HG02885 (cell line): ENCODE data around the gene SMIM41.
A peak's percentile ranks its signal among the peaks of the same experiment; 100 is the strongest.

Experiments used
- ATAC-seq: cut with Tn5 transposase; IDR thresholded peaks from one replicate; pipeline ENCODE4 v1.9.1; 2021; ENCODE audit warnings: mild to moderate bottlenecking; ENCODE audit not compliant: unreplicated experiment, poor library complexity

The SMIM41 gene

DNA sequence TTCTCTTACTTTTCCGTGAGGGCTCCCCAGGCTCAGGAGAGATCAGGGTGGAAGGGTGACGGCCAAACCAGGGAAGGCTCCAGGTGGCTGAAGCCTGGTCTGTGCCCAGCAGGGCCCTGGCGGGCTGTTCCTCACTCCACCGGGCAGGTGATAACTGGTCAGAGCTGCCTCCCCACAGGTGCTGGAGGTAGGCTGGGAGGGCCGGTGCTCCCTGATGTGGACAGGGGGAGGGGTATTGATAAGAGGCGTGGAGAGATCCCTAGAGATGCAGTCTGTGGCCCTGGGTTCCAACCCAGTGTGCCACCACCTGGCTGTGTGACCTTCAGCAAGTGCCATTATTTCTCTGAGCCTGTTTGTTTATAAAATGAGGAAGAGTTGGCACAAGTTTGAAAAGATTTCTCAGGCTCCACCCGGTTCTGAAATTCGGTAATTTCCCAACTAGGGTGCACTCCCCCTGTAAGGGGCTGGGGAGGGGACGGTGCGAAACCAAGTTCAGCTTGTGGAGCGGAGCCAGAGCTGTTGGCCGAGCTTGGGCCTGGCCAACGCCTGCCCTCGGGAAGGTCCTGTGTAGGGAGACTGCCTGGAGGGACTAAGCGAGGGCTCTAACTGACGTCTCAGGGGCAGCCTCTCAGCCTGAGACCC, 29.3 kb upstream of the SMIM41 start:
- no peak for ATAC-seq

DNA sequence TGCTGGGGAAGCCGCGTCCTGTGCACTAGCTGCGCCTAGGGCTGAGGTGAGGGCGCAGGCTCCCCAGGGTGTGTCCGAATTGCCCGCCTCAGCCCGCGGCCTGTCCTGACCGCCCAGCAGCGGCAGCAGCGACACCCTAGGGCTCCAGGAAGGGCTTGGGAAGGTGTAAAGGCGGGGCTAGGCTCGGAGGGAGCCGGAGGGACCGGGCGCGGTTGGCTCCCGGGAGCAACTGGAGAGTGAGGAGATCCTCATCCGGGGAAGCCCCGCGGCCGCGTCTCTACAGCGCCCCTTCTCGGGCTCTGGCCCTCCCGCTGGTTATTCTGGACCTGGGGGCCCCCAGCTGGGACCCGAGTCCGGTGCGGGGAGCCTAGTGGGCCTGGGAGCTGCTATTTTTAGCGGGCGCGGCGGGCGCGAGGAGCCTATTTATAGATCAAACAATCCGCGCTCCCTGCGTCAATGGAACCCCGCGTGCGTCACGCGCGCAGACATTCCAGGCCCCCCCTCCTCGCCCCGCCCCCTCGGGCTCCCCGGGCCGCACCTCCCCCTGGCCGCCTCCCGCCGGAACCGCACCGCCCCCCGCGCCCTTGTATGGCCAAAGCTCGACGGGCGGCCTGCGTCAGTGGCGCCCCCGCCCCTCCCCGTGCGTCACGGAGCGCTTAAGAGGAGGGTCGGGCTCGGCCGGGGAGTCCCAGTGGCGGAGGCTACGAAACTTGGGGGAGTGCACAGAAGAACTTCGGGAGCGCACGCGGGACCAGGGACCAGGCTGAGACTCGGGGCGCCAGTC, 28.6 kb upstream of the SMIM41 start, which contains the start of gene NR4A1:
Gene NR4A1 (plus strand): TSS at position 685 of the 784 bp plus-strand sequence. CDS start 2,887 bp downstream, outside the sequence.
- ATAC-seq = peak; percentile 90

DNA sequence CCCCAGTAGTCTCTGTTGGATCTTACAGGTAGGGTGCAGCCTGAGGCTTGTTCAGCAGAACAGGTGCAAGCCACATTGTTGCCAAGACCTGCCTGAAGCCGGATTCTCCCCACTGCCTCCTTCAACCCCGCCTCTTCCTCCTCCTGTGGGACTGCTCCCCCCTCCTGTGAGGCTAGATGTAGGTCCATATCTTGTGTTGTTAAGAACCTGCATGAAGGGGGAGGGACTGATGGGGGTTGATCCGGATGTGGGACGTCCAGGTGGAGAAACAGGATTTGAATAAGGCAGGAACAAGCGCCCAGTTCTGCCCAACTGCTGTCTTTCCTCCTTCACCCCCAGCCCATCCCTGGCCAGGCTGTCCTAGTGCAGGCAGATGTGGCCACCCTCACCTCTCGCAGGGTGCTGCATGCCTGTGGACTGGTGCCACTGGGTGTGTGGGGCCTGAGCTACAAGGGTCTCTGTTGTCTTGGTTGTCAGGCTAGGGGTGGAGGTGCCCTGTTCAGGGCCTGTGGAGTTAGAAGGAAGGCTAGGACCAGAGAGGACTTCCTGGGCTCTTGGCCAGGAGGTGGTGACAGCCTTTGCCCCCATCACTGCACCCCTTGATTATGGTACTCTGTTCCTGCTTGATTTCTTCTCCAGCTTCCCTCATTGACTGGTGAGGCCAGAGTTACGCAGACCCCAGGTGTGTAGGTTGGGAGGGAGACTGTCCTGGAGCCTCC, 26.9 kb upstream of the SMIM41 start:
- ATAC-seq = no peak

DNA sequence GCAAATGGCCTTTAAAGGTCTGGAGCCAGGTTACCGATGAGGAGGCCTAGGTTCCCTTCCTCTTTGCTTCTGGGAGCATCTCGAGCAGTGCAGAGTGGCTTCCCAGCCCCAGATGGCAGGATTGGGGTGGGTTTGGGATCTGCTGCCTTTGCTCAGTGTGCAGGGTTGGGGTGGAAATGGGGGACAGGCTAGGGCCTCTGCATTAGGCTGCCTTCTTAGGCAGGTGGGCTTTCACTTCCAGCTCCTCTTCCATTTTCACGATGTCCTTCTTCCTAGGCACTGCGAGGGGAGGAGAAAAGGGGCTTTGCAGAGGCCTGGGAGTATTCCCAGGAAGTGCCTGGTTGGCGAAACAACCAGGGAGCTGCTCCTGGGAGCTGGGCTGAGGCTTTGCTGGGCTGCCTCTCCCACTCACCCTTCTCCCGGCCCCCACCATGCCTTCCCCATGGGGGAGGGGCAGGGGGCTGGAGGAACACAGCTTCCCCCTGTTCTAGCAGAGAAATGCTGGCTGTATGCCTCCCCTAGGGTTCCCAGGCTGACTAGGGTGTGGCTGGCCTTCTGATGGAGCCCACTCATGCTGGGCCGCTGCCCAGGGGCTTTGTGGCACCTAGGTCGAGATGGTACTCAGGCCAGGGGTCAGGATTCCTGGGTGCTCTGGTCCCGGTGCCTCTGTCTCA, 25.8 kb upstream of the SMIM41 start:
- ATAC-seq = no peak

DNA sequence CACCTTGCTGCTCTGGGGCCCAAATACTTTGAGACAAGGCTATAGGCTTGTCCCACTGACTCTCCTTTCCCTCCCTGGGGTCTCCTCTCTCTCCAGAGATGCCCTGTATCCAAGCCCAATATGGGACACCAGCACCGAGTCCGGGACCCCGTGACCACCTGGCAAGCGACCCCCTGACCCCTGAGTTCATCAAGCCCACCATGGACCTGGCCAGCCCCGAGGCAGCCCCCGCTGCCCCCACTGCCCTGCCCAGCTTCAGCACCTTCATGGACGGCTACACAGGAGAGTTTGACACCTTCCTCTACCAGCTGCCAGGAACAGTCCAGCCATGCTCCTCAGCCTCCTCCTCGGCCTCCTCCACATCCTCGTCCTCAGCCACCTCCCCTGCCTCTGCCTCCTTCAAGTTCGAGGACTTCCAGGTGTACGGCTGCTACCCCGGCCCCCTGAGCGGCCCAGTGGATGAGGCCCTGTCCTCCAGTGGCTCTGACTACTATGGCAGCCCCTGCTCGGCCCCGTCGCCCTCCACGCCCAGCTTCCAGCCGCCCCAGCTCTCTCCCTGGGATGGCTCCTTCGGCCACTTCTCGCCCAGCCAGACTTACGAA, 25.2 kb upstream of the SMIM41 start:
- no peak for ATAC-seq

DNA sequence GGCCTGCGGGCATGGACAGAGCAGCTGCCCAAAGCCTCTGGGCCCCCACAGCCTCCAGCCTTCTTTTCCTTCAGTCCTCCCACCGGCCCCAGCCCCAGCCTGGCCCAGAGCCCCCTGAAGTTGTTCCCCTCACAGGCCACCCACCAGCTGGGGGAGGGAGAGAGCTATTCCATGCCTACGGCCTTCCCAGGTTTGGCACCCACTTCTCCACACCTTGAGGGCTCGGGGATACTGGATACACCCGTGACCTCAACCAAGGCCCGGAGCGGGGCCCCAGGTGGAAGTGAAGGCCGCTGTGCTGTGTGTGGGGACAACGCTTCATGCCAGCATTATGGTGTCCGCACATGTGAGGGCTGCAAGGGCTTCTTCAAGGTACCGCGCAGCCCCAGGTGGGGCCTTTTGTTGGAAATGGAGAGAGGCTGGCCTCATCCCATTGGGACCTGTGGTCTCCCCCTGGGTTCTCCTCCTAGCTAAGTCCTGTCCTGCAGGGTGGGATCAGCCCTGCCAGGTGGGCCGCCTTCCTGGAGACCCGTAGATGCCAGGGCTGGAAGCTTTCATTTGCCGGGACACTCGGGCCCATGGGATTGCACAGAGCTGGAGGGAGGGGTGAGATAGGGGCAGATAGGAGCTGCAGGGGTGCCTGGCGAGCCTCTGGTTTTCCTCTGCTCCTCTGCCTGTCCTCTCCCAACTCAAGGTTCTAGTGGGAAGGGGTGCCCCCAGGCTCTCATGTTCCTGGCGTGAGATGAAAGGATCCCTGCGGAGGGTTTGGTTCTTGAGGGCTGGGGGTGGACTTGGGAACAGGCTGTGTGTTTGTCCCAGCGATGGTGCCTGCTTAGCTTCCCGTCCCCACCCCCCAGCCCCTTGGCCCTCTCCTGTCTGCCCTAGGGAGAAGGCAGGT, 24.4 kb upstream of the SMIM41 start:
- no peak for ATAC-seq

DNA sequence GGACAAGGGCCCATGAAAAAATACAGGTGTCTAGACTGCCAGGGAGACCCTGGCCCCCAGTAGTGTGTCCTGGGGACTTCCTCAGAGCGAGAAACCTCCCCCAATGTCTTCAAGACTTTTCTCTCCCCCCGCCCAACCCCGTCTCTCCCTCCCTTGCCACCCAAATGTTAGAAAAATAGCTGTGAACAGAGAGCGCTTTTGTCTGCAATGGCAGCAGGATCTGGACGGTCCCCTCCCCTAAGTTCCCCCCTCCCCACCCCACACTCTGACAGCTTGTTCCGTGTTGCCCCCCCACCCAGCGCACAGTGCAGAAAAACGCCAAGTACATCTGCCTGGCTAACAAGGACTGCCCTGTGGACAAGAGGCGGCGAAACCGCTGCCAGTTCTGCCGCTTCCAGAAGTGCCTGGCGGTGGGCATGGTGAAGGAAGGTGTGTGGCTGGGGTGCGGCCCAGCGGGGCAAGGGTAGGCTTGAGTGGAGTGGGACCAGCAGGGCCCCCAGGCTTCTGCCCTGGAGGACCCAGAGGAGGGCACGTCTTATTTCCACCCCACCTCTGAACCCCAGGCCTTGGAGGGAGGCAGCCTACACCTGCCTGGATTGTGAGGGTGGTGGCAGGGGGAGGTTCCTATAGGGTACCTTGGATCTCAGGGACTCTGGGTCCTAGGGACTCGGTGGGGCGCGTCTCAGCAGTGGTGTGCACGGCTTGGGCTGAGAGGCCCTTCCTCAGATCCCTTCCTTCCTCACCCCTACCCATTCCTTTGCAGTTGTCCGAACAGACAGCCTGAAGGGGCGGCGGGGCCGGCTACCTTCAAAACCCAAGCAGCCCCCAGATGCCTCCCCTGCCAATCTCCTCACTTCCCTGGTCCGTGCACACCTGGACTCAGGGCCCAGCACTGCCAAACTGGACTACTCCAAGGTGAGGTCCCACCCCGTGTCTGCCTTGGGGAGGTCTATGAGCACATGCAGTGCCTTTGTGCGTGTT, 23.5 kb upstream of the SMIM41 start:
- no peak for ATAC-seq

DNA sequence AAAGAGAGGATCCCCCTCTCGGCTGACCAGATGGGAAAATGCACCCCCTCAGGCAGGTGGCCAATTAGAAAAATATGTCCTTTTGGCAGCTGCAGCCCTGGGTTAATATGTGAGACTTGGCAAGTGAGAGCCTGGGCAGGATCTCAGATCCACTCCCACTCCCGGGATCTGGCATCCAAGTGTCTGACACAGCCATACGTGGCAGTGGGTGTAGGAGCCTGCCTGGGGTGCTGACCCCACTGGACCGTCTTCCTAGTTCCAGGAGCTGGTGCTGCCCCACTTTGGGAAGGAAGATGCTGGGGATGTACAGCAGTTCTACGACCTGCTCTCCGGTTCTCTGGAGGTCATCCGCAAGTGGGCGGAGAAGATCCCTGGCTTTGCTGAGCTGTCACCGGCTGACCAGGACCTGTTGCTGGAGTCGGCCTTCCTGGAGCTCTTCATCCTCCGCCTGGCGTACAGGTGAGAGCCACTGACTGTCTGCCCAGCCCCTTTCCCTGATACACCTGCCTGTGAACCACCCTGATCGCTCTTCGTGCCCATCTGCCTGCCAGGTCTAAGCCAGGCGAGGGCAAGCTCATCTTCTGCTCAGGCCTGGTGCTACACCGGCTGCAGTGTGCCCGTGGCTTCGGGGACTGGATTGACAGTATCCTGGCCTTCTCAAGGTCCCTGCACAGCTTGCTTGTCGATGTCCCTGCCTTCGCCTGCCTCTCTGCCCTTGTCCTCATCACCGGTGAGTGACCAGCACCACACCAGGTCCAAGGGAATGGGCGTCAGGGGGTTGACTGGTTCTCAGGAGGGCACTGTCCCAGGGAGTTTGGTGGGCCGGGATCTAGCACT, 22.5 kb upstream of the SMIM41 start:
- no peak for ATAC-seq

DNA sequence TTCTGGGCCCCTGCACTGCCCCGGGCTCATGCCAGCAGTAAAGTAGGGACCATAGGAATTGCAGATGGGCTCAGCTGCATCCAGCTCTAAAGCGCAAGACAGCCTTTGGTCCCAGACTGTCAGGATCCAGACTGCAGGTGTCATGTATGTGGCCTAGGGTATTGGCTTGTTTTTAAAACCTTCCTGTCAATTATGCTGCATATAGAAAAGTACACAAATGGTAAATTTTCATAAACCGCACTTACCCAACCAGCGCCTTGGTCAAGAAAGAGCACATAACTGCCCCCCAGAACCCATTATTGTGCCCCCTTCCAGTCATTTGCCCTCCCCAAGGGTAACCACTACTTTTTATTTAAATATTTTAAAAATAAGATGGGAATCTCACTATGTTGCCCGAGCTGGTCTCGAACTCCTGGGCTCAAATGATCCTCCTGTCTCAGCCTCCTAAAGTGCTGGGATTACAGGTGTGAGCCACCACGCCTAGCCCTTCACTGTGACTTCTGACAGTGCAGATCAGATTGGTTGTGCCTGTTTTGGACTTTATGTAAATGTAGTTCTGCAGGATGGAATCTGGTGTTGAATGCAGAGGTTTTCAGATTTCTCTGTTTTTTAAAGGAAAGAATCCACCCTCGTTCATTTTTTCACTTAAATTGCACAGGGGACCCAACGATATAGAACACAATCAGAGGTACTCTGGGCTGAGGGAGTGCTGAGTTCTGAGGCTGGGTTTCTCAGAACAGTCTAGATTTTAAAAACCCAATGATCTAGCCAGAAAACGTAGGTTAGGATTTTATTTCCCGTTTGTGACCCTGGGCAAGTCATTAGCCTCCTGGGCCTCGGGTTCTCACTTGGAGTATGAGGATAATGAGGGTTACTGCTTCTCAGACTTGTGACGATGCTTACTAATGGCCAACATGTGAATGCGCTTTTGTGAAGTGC, 21.6 kb upstream of the SMIM41 start:
- no peak for ATAC-seq

DNA sequence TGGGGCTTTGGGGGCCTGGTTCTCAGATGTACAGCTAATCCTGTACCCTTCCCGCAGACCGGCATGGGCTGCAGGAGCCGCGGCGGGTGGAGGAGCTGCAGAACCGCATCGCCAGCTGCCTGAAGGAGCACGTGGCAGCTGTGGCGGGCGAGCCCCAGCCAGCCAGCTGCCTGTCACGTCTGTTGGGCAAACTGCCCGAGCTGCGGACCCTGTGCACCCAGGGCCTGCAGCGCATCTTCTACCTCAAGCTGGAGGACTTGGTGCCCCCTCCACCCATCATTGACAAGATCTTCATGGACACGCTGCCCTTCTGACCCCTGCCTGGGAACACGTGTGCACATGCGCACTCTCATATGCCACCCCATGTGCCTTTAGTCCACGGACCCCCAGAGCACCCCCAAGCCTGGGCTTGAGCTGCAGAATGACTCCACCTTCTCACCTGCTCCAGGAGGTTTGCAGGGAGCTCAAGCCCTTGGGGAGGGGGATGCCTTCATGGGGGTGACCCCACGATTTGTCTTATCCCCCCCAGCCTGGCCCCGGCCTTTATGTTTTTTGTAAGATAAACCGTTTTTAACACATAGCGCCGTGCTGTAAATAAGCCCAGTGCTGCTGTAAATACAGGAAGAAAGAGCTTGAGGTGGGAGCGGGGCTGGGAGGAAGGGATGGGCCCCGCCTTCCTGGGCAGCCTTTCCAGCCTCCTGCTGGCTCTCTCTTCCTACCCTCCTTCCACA, 20.7 kb upstream of the SMIM41 start:
- ATAC-seq = no peak

DNA sequence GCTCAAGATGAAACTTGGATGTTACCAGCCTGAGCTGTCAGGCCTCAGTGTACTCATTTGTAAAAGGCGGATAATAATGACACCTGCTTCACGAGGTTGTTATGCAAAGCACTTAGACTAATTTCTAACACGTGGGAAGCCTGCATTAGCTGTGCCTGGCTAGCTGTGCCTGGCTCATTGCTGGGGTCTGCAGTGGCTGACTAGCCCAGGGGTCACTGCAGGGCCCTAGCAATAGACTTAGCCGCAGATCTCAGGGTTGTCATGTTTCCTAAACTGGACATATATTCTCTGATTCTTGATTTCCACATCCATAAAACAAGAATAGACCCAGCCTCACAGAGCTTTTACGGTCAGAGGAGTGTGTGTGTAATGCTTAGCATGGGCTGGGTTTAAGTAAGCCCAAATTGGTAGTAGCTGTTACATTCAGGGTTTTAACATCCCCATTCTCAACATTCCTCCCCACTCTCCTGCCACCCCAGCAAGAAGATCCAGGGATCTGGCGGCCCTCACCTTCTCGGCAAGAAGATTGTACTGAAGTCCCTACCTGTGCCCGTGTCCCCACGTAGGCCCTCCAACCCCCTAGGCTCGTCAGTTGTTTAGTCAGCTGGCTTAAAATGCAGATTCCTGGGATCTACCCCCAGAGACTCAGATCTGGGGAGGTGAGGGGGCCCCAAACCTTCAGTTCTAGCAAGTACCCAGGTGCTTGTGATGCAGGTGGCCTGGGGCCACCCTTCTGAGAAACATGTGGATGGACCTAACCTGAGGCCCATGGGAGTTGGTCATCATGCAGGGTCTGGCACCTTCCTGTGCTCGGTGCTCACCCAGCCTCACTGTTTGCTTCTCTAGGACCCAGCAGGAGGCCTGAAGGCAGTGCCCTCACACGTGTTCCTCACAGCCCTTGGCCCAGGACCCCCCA, 19.7 kb upstream of the SMIM41 start:
- no peak for ATAC-seq

DNA sequence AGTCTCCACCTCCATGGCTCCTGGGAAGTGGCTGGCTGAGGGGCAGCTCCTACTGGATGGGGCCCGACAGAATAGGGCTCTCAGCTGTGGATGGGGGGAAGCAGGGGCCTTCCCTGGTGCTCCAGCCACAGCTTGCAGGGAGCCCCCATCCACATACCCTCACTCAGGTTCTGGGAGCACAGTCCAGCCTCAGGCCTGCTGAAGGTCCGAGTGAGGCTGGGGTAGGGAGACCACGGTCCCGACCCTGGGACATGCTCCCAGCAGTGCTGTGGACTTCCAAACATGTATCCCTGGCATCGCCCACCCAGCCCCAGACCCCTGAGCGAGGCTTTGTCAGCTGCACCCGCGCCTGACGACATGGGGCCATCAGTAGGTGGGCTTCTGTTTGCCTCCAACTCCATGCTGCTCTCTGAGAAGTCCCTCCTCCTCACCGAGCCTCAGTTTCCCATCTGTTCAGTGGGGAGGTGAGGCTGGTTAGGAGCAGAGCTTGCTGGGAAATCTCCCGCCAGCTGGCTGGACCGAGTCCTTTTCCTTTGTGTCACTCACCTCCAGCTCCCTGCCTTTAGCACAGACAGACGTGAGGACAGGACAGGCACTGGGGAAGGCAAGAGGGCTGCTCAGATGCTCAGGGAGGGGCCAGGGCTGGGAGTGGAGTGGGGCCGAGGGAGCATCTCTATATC, 18.9 kb upstream of the SMIM41 start:
- ATAC-seq = no peak

DNA sequence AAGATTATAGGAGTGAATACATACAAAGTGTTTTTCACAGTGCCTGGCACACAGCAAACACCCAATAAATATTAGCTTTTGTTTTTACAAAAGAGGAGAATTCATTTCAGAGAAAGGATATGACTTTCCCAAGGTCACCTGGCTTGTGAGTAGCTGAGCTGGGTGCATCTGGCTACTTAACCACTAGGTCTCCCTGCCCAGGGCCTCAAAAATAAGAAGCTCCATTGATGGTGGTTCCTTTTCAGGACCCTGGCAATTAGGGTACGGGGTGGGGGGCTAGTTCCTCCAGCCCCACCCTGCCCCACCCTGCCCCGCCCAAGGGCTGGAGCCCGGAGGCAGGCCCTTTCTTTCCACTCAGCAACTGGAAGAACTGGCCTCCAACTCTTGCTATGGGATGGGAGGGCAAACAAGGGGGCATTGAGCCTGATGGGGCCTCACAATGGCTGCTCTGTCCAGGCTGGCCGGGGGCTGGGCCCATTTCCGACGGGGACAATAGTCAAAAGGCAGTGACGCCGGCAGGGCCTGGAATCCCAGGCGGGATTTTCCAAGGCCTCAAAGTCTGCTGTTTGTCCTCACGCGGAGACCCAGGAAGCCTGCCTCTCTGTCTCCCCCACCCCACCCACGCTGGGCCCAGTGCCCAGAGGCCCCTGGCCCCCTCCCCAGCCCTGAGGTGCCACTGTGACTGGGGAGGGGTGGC, 17.9 kb upstream of the SMIM41 start:
- no peak for ATAC-seq
